ENCODE data around the gene ABCA2.

- TF ChIP-seq POLR2A (IDR thresholded peaks at IDR 0.05): no peak
- TF ChIP-seq, protein P1, sequence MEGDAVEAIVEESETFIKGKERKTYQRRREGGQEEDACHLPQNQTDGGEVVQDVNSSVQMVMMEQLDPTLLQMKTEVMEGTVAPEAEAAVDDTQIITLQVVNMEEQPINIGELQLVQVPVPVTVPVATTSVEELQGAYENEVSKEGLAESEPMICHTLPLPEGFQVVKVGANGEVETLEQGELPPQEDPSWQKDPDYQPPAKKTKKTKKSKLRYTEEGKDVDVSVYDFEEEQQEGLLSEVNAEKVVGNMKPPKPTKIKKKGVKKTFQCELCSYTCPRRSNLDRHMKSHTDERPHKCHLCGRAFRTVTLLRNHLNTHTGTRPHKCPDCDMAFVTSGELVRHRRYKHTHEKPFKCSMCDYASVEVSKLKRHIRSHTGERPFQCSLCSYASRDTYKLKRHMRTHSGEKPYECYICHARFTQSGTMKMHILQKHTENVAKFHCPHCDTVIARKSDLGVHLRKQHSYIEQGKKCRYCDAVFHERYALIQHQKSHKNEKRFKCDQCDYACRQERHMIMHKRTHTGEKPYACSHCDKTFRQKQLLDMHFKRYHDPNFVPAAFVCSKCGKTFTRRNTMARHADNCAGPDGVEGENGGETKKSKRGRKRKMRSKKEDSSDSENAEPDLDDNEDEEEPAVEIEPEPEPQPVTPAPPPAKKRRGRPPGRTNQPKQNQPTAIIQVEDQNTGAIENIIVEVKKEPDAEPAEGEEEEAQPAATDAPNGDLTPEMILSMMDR (IDR thresholded peaks at IDR 0.05): no peak
- no peak for TF ChIP-seq EP300 (IDR thresholded peaks at IDR 0.05)
Measured at GRCh38 chr9:136960938-136961275, 67.1 kb downstream of the ABCA2 start.
